ENCODE results near the gene RDM1. TPM values are rescaled to one million over a fixed set of nuclear protein-coding genes. Genes with fewer than 3 reads are reported as not detected.

RDM1 gene
- polyA plus RNA-seq, 3 donors, result 2.5 to 4.0 (median 3.6) TPM

DNA sequence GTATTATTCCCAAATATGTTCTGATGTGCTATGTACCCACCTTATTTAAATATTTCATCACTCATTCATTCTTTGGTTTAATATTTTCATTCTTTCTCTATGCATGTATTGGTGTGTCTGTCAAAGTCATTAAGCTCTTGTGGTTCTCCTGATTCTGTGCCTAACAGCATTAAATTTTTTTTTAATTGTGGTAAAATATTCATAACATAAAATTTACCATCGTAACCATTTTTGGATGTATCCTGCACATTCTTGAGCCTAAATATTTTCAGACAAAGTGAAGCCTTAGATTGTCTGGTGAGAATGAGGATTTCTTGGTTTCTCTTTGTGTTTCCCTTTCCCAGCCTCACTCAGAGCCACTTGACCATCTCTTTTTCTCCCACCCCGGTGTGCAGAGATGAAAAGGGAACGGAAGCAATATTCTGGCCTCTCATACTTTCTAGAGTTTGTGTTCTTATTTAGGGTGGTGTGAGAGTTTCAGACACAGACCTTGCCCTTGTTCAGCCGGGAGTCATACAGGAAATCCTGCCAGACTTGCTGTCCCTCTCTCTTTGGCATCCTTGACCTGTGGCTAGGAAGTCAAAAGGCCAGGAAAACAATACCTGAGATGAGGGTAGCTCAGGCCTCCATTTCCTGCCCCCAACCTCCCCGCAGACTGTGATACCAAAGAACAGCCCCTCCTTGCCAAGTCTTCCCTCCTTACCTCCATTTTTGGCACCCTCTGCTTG lies 55.3 kb downstream of the RDM1 start:
- no peak for DNase-seq

DNA sequence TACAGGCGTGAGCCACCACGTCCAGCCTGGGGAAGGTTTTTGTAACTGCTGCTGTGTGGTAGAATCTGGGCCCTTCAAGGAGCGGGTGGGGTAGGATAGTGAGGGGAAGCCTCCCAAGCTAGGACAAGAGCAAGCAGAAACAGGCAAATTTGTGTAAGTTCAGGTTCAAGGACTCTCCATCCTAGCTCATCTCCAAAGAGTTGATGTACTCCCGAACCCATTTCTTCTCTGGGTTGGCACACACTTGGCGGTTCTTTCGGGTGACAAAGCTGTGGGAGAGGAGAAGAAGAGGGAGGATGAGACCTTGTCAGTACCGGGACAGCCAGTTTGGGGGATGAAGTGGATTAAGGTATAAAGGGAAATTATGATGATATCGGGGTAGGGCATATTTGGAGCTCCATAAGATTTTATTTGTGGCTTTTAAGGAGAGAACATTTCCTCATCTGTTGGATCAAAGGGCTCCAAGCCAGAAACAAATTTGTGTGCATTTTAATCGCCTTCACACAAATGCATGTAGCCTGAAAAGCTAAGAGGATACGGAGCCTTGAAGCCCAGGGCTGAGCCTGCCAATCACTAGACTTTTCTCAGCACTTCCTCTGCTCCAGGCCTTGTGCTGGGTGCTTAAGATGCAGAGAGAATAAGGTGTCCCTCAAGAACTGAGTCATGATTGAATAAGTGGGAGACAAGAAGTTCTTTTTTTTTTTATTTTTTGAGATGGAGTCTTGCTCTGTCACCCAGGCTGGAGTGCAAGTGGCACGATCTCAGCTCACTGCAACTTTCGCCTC lies 58.2 kb downstream of the RDM1 start:
- no peak for DNase-seq

DNA sequence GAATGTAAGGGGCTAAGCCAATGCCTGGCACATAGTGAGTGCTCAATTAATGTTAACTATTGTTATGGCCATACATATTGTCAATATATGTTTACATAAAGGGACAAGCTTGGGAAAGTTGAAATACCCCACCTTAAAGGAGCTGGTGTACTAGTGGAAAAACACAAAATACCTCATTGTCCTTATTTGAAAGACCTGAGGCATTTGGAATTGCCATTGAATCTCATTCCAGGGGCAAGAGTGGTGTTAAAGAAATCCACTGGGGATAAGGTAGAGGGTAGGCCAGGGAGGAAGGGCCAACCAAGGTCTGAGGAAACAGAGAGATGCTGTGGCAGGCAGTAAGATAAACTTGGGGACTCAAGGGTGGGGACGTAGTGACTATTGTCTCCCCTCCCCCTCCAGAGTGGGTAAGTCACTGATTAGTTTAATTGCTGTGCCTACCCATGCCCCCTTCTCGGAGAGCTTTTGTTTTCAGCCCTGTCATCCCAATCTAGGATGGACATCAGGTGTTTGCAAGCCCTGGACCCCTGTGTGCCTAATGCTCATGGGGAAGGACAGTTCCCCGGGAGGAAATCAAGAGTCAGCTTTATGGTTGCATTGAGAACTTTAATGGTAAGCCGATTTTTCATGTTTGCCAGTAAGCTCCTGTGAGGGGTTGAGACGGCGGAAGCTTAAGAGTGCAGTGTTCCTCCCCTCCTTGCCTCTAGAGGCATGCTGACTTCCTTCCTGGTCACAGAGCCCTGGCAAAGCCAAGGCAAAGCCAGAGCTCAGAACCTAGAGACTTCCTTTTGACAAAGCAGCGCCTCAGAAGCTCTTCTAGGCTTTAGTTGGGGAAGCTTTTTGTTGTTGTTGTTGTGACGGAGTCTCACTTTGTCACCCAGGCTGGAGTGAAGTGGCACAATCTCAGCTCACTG lies 59.4 kb downstream of the RDM1 start:
- no peak for DNase-seq

DNA sequence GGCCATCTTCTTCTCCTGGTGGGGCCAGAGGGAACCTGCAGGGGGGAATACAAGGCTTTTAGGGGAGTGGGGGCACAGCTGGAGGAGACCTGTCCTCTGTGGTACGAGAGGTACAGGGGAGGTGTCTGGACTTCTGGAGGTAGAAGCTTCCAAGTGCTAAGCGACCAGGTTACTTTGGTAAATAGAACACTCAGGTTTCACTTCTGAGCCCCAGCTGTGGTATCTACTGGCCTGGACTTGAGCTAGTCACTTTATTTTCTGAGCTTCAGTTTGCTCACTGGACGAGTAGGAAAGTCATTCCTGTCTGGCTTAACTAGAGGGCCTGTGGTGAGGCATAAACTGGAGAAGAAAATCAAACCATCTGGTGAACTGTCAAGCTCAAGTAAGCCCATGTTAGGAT lies 61.8 kb downstream of the RDM1 start, which contains the start of gene HEATR9:
Gene HEATR9 (minus strand): TSS at position 155 of the 400 bp plus-strand sequence. CDS start 149 bp downstream, at position 6.
- DNase-seq, result no peak

Other genes starting within 250 kb of the RDM1 start
- gene RASL10B, start 199.1 kb downstream of the RDM1 start, polyA plus RNA-seq (ENCODE audit: insufficient read length in 3 of 3), result 10 to 100 TPM; 12.4 to 17.1 (median 16.1) TPM
- under 1 TPM; 0.03 to 0.13 (median 0.07) TPM for gene GAS2L2, start 177.5 kb downstream of the RDM1 start, polyA plus RNA-seq (ENCODE audit: insufficient read length in 3 of 3)
- under 1 TPM in 2 of 3 donors, not detected in 1; 0.09 to 0.29 TPM for gene C17orf50, start 169.9 kb downstream of the RDM1 start, polyA plus RNA-seq (ENCODE audit: insufficient read length in 3 of 3)
- 1 to 10 TPM; 1.7 to 3.2 (median 2.0) TPM for gene MMP28, start 135.1 kb downstream of the RDM1 start, polyA plus RNA-seq (ENCODE audit: insufficient read length in 3 of 3)
- gene TAF15, start 121.3 kb downstream of the RDM1 start, polyA plus RNA-seq (ENCODE audit: insufficient read length in 3 of 3), result 100 to 1,000 TPM; 208 to 284 (median 226) TPM
- gene HEATR9, start 61.9 kb downstream of the RDM1 start, polyA plus RNA-seq (ENCODE audit: insufficient read length in 3 of 3), result under 1 TPM; 0.06 to 0.61 (median 0.16) TPM
- gene CCL5, start 50.4 kb downstream of the RDM1 start, polyA plus RNA-seq (ENCODE audit: insufficient read length in 3 of 3), result 1 to 10 TPM in 2 of 3 donors, under 1 TPM in 1; 0.96 to 1.4 (median 1.4) TPM
- gene LYZL6, start 12.9 kb upstream of the RDM1 start, polyA plus RNA-seq (ENCODE audit: insufficient read length in 3 of 3), result not detected
- under 1 TPM; 0.17 to 0.42 (median 0.30) TPM for gene CCL16, start 50.7 kb upstream of the RDM1 start, polyA plus RNA-seq (ENCODE audit: insufficient read length in 3 of 3)
- 10 to 100 TPM; 18.3 to 23.1 (median 22.1) TPM for gene CCL14, start 56.0 kb upstream of the RDM1 start, polyA plus RNA-seq (ENCODE audit: insufficient read length in 3 of 3)
- gene CCL15, start 70.8 kb upstream of the RDM1 start, polyA plus RNA-seq (ENCODE audit: insufficient read length in 3 of 3), result 10 to 100 TPM in 1 of 3 donors, 1 to 10 TPM in 2; 5.2 to 10.5 (median 6.9) TPM
- under 1 TPM in 1 of 3 donors, not detected in 2; 0.56 TPM for gene CCL23, start 87.2 kb upstream of the RDM1 start, polyA plus RNA-seq (ENCODE audit: insufficient read length in 3 of 3)
- gene CCL18, start 133.5 kb upstream of the RDM1 start, polyA plus RNA-seq (ENCODE audit: insufficient read length in 3 of 3), result not detected
- 1 to 10 TPM in 2 of 3 donors, under 1 TPM in 1; 0.65 to 2.6 (median 1.9) TPM for gene CCL3, start 159.4 kb upstream of the RDM1 start, polyA plus RNA-seq (ENCODE audit: insufficient read length in 3 of 3)
- 1 to 10 TPM in 1 of 3 donors, under 1 TPM in 2; 0.73 to 1.3 (median 0.88) TPM for gene CCL4, start 173.1 kb upstream of the RDM1 start, polyA plus RNA-seq (ENCODE audit: insufficient read length in 3 of 3)
- gene TBC1D3B, start 245.9 kb upstream of the RDM1 start, polyA plus RNA-seq (ENCODE audit: insufficient read length in 3 of 3), result 10 to 100 TPM in 2 of 3 donors, 1 to 10 TPM in 1; 8.0 to 22.9 (median 13.6) TPM